Activated CD8-positive, alpha-beta memory T cell treated with anti-CD3 and anti-CD28 coated beads for 24 hours (primary cell): ENCODE data around the gene SSMEM1.
"Not testable (repeated sequence)": the region's sequence is repeated elsewhere in the genome, so short reads cannot be mapped to it uniquely, and the experiment has no call there.

Experiments used
- DNase-seq: peaks from one replicate; pipeline ENCODE4 v3.0.0-alpha.2; 2020

SSMEM1 gene

DNA sequence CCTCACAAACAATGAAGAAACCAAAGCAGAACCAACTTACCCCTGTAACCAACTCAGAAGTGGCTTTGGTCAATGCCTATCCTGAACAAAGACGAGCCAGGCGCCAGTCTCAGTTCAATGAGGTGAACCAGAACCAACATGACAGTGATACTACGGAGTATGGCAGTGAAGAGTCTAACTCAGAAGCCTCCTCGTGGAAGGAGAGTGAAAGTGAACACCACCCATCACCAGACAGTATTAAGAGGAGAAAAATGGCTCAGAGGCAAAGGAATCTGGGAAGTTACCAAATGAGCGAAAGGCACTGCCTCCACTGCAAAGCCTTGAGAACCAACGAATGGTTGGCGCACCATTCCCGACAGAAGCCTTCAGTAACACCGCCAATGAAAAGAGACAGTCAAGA lies 8.4 kb downstream of the SSMEM1 start:
- no peak for DNase-seq

DNA sequence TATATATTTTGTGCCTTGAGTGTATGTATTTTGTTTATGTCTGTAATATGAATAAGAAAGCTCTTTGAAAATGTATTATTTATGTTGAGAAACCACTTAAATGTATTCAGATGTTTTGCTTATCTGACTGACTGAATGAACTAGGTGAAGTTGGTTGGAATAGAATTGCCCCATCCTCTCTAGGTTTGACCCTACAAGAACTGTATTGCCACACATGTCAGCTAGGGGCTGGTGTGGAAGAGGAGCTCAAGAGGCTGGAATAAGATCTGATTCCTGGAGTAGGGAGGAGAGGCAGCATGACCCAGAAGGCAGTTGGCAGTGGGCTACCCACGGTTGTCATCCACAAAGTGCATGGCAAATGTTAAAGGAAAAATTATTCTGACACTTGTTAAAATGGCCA lies 9.1 kb downstream of the SSMEM1 start:
- DNase-seq: no peak

DNA sequence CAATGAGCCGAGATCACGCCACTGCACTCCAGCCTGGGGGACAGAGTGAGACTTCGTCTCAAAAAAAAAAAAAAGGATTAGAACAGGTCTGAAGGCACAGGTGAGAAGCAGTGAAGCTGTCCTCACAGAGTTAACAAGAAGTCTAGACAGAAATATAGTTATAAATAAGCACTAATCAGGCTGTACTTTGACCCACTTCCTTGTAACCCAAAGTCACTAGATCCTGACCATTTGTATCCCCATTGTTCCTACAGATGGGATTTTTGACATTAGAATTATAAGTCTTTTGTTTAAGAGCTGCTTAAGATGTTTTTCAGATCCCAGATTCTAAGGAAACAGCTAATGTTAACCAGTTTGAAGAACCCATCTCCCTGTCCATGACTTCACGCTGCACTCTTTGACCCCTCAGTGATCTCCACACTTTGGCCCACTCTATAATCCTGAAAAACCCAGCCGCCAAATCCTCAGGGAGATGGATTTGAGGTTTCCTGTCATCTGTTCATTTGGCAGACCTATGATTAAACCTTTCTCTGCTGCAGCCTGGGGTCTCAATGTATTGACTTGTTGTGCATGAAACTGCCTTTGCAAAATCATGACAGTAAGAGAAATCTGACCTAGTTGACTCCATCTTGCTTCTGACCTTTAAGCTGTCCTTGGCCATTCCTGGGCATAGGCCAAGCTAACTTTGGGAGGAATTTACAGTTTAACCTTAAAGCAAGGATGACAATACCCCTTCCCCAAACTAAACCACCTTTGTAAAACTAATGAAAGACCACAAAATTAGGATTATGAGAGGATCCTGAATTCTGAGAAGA lies 11.4 kb downstream of the SSMEM1 start:
- no peak for DNase-seq

DNA sequence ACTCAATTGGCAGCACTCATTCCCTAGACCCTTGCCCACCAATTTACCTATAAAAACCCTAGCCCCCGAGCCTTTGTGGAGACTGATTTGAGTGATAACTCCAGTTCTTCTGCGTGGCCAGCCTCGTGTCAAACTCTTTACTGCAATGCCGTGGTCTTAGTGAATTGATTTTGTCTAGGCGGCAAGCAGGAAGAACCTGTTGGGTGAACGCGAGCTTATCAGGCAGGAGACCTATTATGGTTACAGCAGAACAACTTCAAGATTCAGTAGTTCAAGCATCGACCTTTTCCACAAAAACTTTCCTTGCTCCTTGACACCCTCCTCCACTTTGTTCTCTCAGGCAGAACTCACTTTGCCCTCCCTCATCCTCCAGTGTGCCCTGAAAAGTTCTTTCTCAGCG lies 12.2 kb downstream of the SSMEM1 start:
- DNase-seq: no peak

DNA sequence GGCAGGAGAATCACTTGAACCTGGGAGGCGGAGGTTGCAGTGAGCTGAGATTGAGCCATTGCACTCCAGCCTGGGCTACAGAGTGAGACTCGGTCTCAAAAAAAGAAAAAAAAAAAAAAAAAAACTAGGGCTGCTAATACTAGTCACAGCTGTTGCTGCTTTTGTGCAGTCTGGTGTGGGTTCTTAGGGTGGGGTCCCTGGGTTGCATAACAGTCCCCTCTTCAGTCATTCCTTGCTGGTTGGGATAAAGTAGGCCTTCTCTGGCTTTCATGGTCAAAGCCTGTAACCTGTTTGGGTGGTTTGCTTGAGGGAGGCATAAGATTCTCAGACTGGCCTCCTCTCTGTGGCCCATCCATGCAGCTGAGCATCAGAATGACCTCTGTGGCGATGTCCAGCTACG lies 14.1 kb downstream of the SSMEM1 start:
- no peak for DNase-seq

DNA sequence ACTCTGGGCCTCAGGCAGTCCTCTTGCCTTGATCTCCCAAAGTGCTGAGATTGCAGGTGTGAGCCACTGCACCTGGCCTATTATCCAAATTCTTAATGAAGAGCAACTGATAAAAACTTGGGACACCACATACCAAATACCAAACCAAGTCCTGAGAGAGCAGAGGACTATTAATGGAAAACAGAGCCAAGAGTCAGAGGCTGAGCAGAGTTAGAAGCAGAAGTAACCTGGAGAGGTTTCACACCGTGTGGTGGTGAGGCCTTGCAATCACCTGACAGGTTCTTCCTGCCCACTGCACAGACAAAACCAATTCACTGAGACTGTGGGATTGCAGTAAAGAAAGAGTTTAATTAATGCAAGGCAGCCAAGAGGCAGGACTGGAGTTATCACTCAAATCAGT lies 16.0 kb downstream of the SSMEM1 start:
- DNase-seq: no peak

DNA sequence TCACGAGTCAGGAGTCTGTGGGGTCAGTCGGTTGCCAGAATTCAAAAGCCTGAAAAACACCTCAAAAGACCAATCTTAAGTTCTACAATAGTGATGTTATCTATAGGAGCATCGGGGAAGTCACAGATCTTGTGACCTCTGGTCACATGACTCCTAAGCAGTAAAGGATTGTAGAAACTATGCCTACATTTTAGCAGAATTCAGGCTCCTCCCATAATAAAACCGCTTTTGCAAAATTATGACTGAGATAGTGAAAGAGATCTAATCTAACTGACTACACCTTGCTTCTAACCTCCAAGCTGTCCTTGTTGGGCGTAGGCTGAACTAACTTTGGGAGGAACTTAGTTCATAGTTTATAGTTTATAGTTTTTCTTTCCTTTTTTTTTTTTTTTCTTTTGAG lies 16.6 kb downstream of the SSMEM1 start:
- no peak for DNase-seq

DNA sequence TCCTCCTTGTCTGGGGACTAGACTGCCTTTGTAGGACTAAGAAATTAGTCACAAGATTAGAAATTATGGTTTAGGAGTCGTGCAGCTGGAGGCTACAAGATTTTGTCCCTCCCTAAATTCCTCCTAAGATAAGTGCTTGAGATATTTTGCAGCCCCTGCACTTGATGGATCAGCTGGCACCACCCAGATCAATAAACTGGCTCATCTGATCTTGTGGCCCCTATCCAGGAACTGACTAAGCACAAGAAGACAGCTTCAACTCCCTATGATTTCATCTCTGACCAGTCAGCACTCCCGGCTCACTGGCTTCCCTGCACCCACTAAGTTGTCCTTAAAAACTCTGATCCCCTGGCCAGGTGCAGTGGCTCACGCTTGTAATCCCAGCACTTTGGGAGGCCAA lies 17.3 kb downstream of the SSMEM1 start:
- not testable (repeated sequence) for DNase-seq

DNA sequence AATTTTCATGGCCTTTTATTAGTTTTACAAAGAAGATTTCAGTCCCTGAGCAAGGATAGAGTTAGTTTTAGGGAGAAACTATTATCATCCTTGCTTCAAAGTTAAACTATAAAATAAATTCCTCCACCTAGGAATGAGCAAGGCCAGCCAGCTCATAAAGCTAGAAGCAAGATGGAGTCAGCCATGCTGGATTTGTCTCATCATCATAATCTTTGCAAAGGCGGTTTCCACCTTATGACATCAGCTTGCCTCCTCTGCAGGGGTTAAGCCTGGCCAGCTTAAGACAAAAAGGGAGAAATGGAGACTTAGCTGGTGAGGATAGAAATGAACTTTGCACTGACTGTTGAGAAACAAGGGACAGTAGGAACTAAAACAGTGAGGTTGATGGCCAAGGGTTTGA lies 18.7 kb downstream of the SSMEM1 start:
- DNase-seq: no peak

DNA sequence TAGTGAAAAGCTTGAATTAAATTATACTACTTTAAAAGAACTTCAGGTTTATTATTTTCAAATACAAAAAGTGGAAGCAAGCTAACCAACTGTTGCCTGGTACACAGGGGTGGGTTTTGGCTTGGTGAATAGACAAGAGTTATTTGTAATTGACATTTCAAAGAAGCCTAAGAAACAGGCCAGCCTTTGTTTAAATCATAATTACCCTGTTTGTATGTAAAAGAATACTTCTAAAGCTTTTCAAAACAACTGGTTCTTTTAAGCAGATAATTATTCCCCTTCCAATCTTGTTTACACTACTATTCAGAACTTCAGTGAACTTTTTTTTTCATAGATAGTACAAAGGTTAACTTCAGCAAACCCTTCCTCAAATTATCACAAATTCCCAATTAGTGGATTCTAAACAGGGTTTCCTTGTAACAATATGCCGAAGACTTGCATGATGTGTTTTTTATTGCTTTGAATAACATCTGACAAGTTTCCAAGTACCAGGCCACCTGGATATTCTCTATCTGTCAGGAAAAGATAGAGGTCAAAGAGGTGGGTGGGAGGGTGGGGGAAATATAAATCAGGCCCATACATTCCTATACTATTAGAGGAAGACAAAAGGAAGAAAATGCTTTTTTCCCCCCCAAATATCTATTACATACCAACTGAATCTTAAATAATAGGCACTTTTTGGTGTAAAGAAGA lies 20.4 kb downstream of the SSMEM1 start:
- no peak for DNase-seq

DNA sequence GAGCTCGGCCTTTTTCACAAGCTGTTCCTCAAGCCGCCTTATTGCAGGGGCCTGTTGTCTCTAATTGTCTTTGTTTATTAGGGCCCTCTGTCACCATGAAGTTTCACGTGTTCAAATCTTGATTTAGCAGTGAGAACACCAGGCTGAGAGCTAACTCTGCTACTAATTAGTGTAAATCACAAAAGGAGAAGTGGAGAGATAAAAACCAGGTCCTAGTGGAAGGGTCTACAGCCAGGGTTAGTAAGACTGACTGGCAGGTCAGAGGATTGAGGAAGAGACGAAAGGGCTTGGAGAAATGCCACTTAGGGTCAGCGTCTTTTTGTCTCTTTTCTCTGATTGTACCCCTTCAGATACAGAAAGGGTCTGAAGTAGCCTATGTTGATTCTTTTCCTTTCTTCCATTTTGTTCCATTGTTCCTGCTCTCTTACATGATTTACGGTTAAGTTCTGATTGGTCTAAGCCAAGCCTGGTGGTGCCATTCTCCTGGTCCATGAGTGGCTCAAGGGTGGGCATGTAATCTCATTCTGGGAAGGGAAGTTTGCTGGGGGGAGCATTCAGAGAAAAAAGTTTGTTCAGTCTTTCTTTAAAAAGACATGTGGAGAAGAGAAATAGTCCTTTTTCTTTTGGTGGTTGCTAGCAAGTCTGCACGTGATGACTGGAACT lies 21.3 kb downstream of the SSMEM1 start:
- no peak for DNase-seq

DNA sequence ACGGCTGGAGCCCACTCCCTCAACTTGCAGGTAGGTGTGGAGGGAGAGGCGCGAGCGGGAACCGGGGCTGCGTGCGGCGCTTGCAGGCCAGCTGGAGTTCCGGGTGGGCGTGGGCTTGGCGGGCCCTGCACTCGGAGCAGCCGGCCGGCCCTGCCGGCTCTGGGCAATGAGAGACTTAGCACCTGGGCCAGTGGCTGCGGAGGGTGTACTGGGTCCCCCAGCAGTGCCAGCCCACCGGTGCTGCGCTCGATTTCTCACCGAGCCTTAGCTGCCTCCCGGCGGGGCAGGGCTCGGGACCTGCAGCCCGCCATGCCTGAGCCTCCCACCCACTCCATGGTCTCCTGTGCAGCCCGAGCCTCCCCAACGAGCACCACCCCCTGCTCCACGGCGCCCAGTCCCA lies 22.3 kb downstream of the SSMEM1 start:
- DNase-seq: not testable (repeated sequence)

DNA sequence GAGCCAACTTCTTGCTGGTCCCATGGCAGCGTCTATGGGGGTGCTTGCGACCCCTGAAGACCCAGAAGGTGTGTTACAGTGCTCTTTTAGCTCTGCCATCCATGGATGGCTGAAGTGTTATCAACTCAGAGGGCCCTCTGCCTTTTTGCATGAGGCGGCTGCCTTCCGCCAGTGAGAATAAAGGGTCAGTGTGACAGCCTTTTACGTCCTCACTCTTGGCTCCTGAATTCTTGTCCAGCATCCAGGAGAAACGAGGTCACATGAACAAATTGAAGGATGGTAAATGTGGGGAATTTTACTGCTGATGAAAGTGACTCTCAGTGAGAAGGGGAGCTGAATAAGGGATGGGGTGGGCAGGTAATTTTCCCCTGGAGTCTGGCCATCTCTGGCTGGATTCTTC lies 24.1 kb downstream of the SSMEM1 start:
- DNase-seq: no peak

DNA sequence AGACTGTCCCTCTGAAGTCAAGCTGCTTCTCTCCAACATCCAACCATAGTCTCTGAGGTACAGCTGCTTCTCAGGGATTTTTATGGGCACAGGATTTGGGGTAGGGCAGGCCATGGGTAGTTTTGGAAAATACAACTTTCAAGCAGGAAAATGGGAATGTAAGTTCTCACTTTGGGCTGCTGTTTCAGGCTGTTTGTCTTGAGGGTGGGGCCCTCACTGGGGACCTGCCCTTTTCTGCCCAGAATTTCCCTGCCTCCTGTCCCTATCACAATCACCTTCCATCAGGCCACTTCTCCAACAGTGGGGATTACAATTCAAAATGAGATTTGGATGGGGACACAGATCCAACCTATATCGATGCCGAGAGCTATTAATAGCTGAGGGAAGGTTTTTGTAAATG lies 24.5 kb downstream of the SSMEM1 start:
- DNase-seq: no peak

DNA sequence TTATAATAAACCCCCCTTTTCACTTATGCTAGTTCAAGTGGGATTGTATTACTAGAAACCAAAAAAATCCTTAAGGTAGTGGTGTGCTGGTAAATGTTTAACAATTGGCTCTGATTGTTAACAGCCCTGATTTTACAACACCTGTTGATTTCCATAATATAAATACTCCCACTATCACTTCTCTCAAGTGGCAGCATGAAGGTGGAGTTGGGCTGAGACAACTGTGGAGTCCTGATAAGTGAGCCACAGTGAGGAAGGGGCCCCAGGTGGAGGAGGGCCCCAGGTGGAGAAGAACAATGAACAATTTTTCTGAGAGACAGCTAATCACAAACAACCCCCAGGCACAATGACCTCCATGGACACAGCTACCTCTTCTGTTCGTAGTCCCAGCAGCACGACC lies 26.4 kb downstream of the SSMEM1 start:
- no peak for DNase-seq

DNA sequence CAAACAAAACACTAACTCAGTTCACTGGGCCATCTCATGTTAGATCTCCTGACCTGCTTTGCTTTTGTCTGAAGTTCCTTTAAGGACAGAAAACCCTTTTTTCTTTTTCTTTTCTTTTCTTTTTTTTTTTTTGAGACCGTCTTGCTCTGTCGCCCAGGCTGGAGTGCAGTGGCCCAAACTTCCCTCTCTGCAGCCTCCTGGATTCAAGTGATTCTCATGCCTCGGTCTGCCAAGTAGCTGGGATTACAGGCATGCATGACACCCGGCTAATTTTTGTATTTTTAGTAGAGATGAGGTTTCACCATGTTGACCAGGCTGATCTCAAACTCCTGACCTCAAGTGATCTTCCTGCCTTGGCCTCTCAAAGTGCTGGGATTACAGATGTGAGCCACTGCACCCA lies 28.7 kb downstream of the SSMEM1 start:
- DNase-seq: not testable (repeated sequence)

DNA sequence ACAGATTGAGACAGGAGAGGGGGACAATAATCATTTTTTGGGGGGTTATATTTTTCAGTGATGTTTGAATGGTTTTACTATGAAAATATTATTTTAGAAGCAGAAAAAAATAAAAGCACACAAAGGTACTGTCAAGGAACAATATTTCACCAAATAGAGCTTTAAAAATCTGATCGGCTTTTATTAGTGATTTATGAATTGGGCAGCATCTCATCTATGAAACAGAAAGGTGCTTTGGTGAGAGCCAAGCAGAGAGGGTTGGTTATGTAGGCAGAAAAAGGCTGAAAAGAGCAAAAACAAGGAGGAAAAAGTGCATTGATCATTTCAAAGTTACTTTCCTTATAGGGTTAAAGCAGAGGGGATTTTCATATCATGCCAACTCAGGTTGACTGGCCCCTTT lies 32.6 kb downstream of the SSMEM1 start:
- no peak for DNase-seq

DNA sequence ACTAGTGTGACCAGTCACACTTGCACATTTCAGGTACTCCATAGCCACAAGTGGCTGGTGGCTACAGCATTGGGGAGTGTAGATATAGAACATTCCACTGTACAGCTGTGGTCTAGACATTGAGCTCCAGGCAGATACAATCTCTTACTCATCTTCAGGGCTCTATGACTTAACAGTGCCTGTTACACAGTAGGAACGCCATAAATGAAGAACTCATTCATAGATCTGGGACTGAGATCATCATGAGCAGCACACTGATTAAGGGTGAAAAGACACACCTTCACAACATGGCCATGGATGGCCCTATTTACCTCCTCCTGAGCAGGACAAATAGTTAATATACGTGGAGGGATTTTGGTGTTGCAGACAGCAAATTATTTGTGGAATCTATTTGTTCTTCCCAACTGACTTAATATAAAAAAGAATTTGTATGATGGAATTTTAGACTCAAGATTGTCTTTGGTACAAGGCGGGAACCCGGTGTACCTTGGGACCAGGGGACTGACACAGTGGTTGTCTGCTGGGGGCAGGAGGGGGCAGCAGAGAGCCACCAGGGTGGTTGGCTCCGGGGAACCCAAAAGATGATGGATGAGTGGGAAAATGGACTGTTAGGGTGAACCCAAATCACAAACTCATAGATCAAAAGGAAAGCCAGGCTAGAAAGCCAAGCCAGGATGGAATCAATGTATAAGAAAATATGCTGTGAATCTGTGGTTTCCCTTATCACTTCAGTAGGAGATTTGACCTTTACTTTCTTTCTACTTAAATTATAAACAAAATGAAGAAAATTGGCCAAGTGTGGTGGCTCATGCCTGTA lies 34.7 kb downstream of the SSMEM1 start:
- peak; percentile 82 for DNase-seq

DNA sequence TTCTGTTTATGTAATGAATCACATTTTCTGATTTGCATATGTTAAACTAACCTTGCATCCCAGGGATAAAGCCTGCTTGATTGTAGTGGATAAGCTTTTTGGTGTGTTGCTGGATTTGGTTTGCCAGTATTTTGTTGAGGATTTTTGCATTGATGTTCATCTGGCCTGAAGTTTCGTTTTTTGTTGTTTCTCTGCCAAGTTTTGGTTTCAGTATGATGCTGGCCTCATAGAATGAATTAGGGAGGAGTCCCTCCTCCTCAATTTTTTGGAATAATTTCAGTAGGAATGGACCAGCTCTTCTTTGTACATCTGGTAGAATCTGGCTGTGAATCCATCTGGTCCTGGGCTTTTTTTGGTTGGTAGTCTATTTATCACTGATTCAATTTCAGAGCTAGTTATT lies 35.8 kb downstream of the SSMEM1 start:
- not testable (repeated sequence) for DNase-seq

DNA sequence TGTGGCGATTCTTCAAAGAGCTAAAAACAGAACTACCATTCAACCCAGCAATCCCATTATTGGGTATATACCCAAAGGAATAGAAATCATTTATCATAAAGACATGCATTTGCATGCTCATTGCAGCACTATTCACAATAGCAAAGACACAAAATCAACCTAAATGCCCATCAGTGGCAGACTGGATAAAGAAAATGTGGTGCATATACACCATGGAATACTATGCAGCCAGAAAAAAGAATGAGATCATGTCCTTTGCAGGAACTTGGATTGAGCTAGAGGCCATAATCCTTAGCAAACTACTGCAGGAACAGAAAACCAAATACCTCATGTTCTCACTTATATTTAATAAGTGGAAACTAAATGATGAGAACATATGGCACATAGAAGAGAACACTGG lies 38.8 kb downstream of the SSMEM1 start:
- DNase-seq: not testable (repeated sequence)

DNA sequence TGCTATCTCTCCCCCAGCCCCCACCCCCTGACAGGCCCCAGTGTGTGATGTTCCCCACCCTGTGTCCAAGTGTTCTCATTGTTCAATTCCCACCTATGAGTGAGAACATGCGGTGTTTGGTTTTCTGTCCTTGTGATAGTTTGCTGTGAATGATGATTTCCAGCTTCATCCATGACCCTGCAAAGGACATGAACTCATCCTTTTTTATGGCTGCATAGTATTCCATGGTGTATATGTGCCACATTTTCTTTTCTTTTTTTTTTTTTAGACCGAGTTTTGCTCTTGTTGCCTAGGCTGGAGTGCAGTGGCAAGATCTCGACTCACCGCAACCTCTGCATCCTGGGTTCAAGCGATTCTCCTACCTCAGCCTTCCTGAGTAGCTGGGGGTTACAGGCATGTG lies 41.2 kb downstream of the SSMEM1 start:
- not testable (repeated sequence) for DNase-seq

DNA sequence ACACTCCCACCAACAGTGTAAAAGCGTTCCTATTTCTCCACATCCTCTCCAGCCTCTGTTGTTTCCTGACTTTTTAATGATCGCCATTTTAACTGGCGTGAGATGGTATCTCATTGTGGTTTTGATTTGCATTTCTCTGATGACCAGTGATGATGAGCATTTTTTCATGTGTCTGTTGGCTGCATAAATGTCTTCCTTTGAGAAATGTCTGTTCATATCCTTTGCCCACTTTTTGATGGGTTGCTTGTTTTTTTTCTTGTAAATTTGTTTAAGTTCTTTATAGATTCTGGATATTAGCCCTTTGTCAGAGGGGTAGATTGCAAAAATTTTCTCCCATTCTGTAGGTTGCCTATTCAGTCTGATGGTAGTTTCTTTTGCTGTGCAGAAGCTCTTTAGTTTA lies 42.0 kb downstream of the SSMEM1 start:
- DNase-seq: not testable (repeated sequence)

DNA sequence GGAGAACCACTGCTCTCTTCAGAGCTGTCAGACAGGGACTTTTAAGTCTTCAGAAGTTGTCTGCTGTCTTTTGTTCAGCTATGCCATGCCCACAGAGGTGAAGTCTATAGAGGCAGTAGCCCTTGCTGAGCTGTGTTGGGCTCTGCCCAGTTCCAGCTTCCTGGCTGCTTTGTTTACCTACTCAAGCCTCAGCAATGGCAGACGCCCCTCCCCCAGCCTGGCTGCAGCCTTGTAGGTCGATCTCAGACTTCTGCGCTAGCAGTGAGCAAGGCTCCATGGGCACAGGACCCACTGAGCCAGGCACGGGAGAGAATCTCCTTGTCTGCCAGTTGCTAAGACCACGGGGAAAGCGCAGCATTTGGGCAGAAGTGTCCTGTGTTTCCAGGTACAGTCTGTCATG lies 46.9 kb downstream of the SSMEM1 start:
- no peak for DNase-seq
